ENCODE data around the gene VSX2. TPM values are rescaled to one million over a fixed set of nuclear protein-coding genes. Genes with fewer than 3 reads are reported as not detected.

The VSX2 gene
- total RNA-seq, 3 donors from 2014 or later: not detected

DNA sequence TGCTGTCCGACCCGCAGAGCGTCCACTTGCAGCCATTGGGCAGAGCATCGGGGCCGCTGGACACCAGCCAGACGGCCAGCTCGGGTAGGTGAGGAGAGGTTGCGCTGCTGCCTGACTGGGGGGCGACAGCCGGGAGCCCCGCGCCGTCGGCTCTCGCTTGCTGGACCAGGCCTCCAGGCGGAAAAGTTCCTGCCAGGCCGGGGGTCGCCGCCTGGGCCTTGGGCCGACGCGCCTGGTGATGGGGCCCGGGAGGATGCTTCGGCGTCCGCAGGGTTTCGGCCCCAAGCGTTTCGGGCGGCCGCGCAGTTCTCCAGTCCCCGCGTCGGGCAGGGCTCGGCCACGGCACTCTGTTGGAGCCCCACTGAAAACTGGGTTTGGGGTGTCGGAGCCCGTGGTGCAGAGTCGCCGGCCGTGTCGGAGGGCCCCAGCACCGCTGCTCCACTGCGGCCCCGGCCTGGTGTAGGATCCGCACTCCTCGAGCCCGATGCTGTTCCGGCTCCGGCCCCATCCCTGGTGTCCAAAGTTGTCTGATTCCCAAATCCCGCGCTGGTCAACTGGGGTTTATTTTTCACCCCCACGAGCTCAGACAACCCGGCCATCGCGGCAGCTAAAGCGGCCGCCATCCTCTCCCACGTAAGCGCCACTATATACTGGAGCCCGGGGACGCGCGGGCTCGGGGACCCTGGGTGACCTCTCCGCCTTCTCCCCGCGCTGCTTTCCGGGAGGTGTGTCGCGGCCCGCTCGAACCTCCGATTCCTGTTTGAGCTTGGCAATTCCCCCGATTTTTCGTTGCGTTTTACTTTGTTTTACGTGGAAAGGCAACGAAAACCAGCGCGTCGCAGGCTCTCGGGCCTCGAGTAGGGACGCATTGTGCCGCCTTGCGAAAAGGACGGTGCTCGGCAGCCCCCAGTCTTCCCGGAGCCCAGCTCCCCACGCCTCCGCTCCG lies 872 bp downstream of the VSX2 start:
- no peak overlapping the region for H3K27ac ChIP-seq
- no peak for DNase-seq (ENCODE audit: low spot score in 2 of 2)
- no peaks in the 10 kb centered on the region for H3K36me3 ChIP-seq

GRCh38 chr14:74240794-74241651 lies 1.8 kb downstream of the VSX2 start:
- H3K27ac ChIP-seq: no peak overlapping the region
- no peaks in the 10 kb centered on the region for H3K9me3 ChIP-seq
- peak overlapping the region; percentile 24 to 64 (median 25) for H3K4me3 ChIP-seq
- intact Hi-C loops (cut with DNase I; ENCODE audit: low total_unique reads): no loop called here
- H3K36me3 ChIP-seq: no peaks in the 10 kb centered on the region
- peaks cover 16 to 76% of the 10 kb centered on the region in 2 donors for H3K27me3 ChIP-seq
- no peak for DNase-seq (ENCODE audit: low spot score in 2 of 2)
- no peak for TF ChIP-seq POLR2AphosphoS5 (IDR thresholded peaks at IDR 0.05)
- TF ChIP-seq POLR2A (IDR thresholded peaks at IDR 0.05): no peak
- TF ChIP-seq, protein P1, sequence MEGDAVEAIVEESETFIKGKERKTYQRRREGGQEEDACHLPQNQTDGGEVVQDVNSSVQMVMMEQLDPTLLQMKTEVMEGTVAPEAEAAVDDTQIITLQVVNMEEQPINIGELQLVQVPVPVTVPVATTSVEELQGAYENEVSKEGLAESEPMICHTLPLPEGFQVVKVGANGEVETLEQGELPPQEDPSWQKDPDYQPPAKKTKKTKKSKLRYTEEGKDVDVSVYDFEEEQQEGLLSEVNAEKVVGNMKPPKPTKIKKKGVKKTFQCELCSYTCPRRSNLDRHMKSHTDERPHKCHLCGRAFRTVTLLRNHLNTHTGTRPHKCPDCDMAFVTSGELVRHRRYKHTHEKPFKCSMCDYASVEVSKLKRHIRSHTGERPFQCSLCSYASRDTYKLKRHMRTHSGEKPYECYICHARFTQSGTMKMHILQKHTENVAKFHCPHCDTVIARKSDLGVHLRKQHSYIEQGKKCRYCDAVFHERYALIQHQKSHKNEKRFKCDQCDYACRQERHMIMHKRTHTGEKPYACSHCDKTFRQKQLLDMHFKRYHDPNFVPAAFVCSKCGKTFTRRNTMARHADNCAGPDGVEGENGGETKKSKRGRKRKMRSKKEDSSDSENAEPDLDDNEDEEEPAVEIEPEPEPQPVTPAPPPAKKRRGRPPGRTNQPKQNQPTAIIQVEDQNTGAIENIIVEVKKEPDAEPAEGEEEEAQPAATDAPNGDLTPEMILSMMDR (IDR thresholded peaks at IDR 0.05): no peak
- peaks cover 0 to 4% of the 10 kb centered on the region in 2 donors for H3K4me1 ChIP-seq

More for the DNA sequence above, 872 bp downstream of the VSX2 start:
- H3K27me3 ChIP-seq: peaks cover 16 to 72% of the 10 kb centered on the region in 2 donors
- TF ChIP-seq POLR2A (IDR thresholded peaks at IDR 0.05) (no peak), POLR2AphosphoS5 (IDR thresholded peaks at IDR 0.05) (peak in 1 of 3 donors; percentile 31)
- TF ChIP-seq, protein P1 (IDR thresholded peaks at IDR 0.05): no peak
- H3K9me3 ChIP-seq: no peaks in the 10 kb centered on the region
- intact Hi-C loops (cut with DNase I; ENCODE audit: low total_unique reads): no loop called here
- H3K4me3 ChIP-seq: peak overlapping the region; percentile 24 to 64 (median 25)
- H3K4me1 ChIP-seq: peaks cover 0 to 4% of the 10 kb centered on the region in 2 donors

DNA sequence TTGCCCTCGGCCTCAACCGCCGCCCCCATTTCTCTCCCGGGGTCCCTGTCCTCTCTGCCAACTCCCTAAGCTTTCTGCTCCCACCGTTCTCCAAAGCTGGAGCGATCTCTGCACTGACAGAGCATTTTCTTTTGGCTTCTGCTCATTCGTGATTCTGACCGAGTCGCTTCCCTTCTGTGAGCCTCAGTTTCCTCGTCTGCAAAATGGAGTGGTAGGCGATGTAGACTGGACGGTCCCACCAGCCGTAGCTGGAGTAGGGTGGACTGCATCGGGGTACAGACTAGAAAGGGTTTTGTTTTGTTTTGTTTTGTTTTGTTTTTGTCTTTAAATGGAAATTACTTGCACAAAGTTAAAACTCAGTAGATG lies 2.4 kb downstream of the VSX2 start:
- intact Hi-C loops (cut with DNase I; ENCODE audit: low total_unique reads): no loop called here
- H3K4me1 ChIP-seq: peaks cover 0 to 4% of the 10 kb centered on the region in 2 donors
- no peak for DNase-seq (ENCODE audit: low spot score in 2 of 2)
- no peaks in the 10 kb centered on the region for H3K36me3 ChIP-seq
- H3K27me3 ChIP-seq: peaks cover 16 to 82% of the 10 kb centered on the region in 2 donors
- peak overlapping the region in 1 of 3 donors; percentile 64 for H3K4me3 ChIP-seq
- TF ChIP-seq POLR2AphosphoS5 (IDR thresholded peaks at IDR 0.05) (no peak), POLR2A (IDR thresholded peaks at IDR 0.05) (no peak)
- TF ChIP-seq, protein P1 (IDR thresholded peaks at IDR 0.05): no peak
- no peaks in the 10 kb centered on the region for H3K9me3 ChIP-seq
- H3K27ac ChIP-seq: no peak overlapping the region

- H3K27me3 ChIP-seq: peaks cover 16 to 82% of the 10 kb centered on the region in 2 donors
- DNase-seq (ENCODE audit: low spot score in 2 of 2): no peak
- H3K9me3 ChIP-seq: no peaks in the 10 kb centered on the region
- no peak overlapping the region for H3K27ac ChIP-seq
- TF ChIP-seq POLR2AphosphoS5 (IDR thresholded peaks at IDR 0.05): no peak
- TF ChIP-seq, protein P1 (IDR thresholded peaks at IDR 0.05): no peak
- no peak for TF ChIP-seq POLR2A (IDR thresholded peaks at IDR 0.05)
- H3K4me3 ChIP-seq: no peak overlapping the region
- no peaks in the 10 kb centered on the region for H3K36me3 ChIP-seq
- H3K4me1 ChIP-seq: peaks cover 0 to 4% of the 10 kb centered on the region in 2 donors
- intact Hi-C loops (cut with DNase I; ENCODE audit: low total_unique reads): no loop called here
Measured at GRCh38 chr14:74242021-74242779, 3.0 kb downstream of the VSX2 start.
